Measurements from ENCODE around the gene FOXC1.

FOXC1 gene

GRCh38 chr6:1584996-1585668 is 24.6 kb upstream of the FOXC1 start:
- no peak for TF ChIP-seq CTCF (IDR thresholded peaks at IDR 0.05; ENCODE audit: low read depth, low read length)
- DNase-seq (ENCODE audit: extremely low read depth, low read depth) = no peak

GRCh38 chr6:1585669-1586049 is 24.1 kb upstream of the FOXC1 start:
- DNase-seq (ENCODE audit: extremely low read depth, low read depth) = no peak
- no peak for TF ChIP-seq CTCF (IDR thresholded peaks at IDR 0.05; ENCODE audit: low read depth, low read length)

GRCh38 chr6:1586256-1586655 is 23.5 kb upstream of the FOXC1 start:
- DNase-seq (ENCODE audit: extremely low read depth, low read depth) = no peak
- no peak for TF ChIP-seq CTCF (IDR thresholded peaks at IDR 0.05; ENCODE audit: low read depth, low read length)

GRCh38 chr6:1586861-1587450 is 22.8 kb upstream of the FOXC1 start:
- DNase-seq (ENCODE audit: extremely low read depth, low read depth) = no peak
- TF ChIP-seq CTCF (IDR thresholded peaks at IDR 0.05; ENCODE audit: low read depth, low read length) = no peak

GRCh38 chr6:1587546-1587945 is 22.2 kb upstream of the FOXC1 start:
- DNase-seq (ENCODE audit: extremely low read depth, low read depth) = no peak
- no peak for TF ChIP-seq CTCF (IDR thresholded peaks at IDR 0.05; ENCODE audit: low read depth, low read length)

GRCh38 chr6:1587977-1588376 is 21.7 kb upstream of the FOXC1 start:
- no peak for DNase-seq (ENCODE audit: extremely low read depth, low read depth)
- no peak for TF ChIP-seq CTCF (IDR thresholded peaks at IDR 0.05; ENCODE audit: low read depth, low read length)

GRCh38 chr6:1589208-1589607 is 20.5 kb upstream of the FOXC1 start:
- no peak for DNase-seq (ENCODE audit: extremely low read depth, low read depth)
- TF ChIP-seq CTCF (IDR thresholded peaks at IDR 0.05; ENCODE audit: low read depth, low read length) = no peak

All from AG09319 (cell line).